ENCODE data around the gene TOR4A.

TOR4A gene

GRCh38 chr9:137296670-137297664 is 19.4 kb downstream of the TOR4A start:
- DNase-seq: no peak

DNA sequence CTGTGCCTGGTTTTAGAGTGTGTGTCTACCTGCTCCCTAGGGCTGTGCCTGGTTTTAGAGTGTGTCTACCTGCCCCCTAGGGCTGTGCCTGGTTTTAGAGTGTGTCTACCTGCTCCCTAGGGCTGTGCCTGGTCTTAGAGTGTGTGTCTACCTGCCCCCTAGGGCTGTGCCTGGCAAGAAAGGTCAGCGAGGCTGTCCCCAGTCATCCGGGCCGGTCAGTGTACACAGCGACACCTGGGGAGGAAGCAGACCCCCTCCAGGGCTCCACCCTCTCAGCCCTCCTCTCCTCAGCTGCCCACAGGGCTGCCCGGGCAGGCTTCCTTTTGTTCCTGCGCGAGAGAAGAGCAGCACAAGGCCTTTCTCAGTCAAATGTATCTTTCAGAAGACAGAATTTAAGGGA is 20.4 kb downstream of the TOR4A start:
- DNase-seq: no peak

DNA sequence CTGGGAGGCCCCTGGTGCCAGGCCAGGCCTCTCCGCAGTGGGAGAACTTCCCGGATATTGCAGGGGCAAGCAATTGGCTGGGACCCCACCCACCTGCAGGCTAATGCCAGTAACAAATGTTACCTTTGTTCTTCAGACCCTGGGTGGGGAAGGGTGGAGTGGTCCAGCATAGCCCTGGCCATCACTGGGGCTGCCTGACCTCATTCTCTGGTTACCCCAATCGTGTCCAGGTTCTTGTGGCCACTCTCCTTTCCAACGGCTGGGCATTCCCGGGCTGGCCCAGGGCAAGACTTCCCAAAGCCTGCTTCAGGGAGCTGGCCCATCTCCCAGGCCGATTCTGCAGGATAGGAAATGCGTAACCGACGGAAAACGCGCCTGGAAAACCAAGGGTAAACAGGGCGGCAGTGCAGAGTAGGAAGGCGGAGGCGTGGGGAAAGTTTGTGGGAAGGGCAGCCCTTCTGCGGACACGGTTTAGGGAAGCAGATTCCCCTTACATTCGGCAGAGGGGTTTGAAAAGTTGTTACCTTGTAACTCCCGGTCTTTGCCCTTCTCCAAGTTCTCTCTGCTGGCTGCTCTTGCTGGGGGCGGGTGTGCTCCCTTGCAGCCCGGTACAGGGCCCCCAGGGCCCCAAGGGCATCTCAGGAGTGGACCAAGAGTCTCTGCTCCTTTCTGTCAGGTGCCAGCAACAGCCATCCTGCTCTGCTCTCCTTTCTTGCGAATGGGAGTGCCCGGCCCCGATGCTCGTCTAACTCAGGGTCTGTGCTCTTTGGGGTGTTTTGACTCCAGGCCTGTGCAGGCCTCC is 21.1 kb downstream of the TOR4A start:
- no peak for DNase-seq

DNA sequence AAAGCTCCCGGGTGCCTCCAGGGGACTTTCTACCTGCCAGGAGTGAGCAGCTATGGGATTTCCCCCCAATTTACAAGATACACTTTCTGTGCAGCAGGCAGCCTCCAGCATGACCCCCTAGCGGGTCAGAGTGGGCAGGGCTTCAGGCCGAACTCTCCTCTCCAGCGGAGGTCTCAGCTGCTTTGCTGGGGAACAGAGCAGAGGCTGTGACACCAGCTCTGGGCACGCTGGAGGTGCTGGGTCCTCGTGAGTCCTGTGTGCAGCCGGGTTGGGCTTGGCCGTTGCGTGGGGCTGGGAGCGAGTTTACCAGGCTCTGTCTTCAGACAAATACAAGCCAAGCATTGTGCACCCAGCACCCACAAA is 21.7 kb downstream of the TOR4A start:
- DNase-seq: no peak

- no peak for DNase-seq
These were observed 22.4 kb downstream of the TOR4A start for GRCh38 chr9:137299938-137300337.

GRCh38 chr9:137300567-137301080 is 23.1 kb downstream of the TOR4A start:
- DNase-seq: no peak

GRCh38 chr9:137301081-137301947 is 23.8 kb downstream of the TOR4A start:
- no peak for DNase-seq

- DNase-seq: peak; percentile 73
These were observed 24.6 kb downstream of the TOR4A start, which contains the start of gene NRARP for GRCh38 chr9:137302118-137302448. NRARP (minus strand) TSS chr9:137302271; CDS start chr9:137301928, 343 bp downstream.

DNA sequence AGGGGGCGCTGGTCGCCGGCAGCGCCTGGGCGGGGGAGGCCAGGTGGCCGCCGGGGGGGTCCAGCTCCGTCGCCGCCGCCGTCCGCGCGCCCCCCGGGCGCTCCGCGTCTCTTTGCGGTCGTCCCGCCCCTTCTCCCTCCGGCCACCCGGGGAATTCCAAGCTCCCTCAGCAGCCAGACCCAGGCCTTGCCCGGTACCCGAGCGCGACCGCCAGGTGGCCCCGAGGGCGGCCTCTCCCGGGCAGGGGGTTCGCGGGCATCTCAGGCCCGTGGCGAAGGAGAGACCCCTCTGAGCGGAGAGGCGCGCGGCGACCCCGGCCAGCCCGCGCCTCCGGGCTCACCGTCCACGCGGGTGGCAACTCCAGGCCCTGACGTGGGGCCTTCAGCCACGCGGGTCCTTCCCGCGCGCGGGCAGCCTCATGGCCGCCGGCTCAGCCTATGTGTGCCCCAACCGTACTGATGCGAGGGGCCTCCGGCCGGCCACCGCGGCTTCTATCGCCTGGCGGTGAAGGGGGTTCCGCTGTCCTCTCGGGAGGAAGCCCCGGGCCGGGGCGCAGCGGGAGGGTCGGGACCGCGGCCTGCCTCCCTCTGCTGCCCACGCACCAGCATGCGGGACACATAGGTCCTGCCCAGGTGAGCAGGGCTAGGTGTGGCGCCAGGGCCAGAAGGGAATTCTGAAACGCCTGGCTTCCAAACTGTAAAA is 25.1 kb downstream of the TOR4A start:
- DNase-seq: no peak

GRCh38 chr9:137303151-137303892 is 25.8 kb downstream of the TOR4A start:
- no peak for DNase-seq

DNA sequence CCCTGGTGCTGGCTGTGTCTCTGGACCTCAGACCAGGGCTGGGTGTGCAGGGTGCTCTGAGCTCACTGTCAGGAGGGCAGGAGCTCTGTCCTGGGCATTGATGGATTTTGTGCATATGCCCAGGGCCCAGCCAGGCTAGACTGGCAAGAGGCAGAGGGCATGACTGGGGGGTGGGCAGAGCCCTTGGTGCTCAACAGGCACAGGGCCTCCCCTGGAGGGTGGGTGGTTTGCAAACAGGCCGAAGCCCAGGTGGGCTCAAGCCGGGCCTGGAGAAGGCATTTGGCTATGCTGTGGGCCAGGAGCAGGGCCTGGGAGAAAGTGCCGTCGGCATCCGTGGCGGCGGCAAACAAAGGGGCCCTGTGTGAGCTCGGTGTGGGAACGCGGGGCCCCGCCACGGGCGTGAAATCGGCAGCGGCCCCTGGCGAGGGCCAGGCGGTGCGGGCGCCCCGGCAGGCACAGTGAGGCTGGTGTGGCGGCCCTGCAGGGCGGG is 26.4 kb downstream of the TOR4A start:
- DNase-seq: no peak

- DNase-seq: no peak
These were observed 27.0 kb downstream of the TOR4A start for GRCh38 chr9:137304383-137305059.

DNA sequence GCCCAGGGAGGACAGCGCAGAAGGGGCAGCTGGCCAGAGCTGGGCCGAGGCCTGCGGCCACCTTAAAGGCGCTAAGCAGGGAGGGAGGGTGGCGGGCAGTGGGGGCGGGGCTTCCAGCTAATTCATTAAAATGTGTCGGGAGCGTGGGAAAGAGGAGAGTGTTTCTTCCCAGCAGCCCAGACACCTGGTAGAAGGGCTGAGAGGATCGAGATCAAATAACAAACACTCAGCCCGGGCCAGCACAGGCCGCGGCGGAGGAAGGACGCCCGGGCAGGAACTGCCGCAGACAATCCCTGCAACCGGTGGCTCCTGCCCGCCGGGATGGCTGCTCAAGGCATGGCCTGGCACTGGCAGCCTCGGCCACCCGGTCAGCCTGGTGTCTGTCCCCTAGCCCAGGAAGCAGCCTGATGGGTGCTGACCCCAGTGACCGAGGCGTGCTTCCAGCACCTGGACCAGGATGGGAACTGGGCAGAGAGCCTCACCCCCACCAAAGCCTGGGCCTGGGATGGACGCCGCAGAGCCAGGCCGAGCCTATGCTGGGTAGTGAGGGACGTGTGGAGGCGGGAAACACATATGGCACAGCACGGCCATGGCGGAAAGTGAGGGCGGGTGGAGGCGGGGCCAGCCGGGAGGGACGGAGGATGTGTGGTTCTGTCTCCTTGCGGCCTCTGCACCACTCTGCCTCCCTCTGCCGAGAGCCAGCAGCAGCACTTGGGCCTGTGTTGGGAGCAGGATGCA is 27.7 kb downstream of the TOR4A start:
- DNase-seq: no peak

DNA sequence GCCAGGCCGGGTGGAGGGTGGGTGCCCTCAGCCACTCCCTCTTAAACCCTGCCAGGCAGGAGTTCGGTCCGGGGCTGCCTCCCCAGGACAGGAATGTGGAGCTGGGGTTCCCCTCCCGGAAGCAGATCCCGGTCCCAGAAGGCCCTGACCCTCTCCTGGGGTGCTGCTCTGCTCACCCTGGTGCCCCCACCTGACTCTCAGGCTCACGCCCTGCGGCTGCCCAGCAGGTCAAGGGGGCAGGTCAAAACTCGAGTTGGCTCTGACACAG is 28.2 kb downstream of the TOR4A start:
- DNase-seq: no peak

- no peak for DNase-seq
These were observed 28.7 kb downstream of the TOR4A start for GRCh38 chr9:137306066-137306849.

DNA sequence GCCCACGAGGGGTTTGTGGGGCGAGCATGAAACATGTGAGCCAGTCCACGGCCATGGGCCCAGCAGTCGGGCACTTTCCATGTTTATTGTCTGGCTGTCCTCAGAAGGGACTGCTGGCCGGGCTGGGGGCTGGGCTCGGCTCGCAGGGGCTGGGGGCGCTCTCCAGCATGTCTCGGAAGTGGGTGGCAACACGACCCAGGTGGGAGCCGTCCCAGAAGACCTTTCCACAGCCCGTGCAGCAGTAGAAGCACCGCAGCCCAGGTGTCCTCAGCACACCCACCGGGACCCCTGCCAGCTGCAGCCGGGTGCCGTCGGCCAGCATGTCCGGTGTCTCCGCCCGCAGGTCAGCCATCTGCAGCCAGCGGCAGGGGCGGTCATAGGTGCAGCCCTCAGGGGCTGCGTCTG is 29.3 kb downstream of the TOR4A start:
- no peak for DNase-seq

- no peak for DNase-seq
These were observed 29.9 kb downstream of the TOR4A start for GRCh38 chr9:137307255-137308056.

GRCh38 chr9:137308057-137308619 is 30.6 kb downstream of the TOR4A start:
- no peak for DNase-seq

All from KG1 (cell line).